A549 (cell line): Measurements from ENCODE around the gene SAP30L.

Experiments used
- CTCF ChIP-seq: fragments of >200 bp; sonication (Bioruptor Twin); formaldehyde crosslinking; IDR thresholded peaks from 3 replicates; pipeline ENCODE4 v1.5.1; 2016
- HDAC2 ChIP-seq: fragments of 200-600 bp; sonication (generic); IDR thresholded peaks from 2 replicates; pipeline ENCODE4 v1.6.1; 2016
- POLR2A ChIP-seq: IDR thresholded peaks from 2 replicates; pipeline ENCODE4 v1.6.1; 2012; ENCODE audit warnings: mild to moderate bottlenecking, low read length
- RAD21 ChIP-seq, 2 experiments: fragments of >200 bp in 1 of 2; sonication (Bioruptor Twin) in 1 of 2; formaldehyde crosslinking in 1 of 2; IDR thresholded peaks in 1 of 2; conservative IDR thresholded peaks in 1 of 2; 2 replicates in 1 of 2; 3 replicates in 1 of 2; pipeline ENCODE4 v1.6.1; 2012 to 2018; ENCODE audit warnings: inconsistent platforms in 1 of 2
- RCOR1 ChIP-seq: fragments of 150-350 bp; IDR thresholded peaks from 2 replicates; pipeline ENCODE4 v1.6.1; 2014; ENCODE audit warnings: antibody characterized with exemption, low read length, low read depth
- REST ChIP-seq: fragments of 200-600 bp; sonication (generic); IDR thresholded peaks from 2 replicates; pipeline ENCODE4 v1.6.1; 2016; ENCODE audit warnings: antibody characterized with exemption, mild to moderate bottlenecking, moderate library complexity
- RFX5 ChIP-seq: fragments of 450-650 bp; IDR thresholded peaks from 2 replicates; pipeline ENCODE4 v1.7.1; 2014; ENCODE audit warnings: antibody characterized with exemption, mild to moderate bottlenecking, moderate library complexity
- TF ChIP-seq, protein P1 (sequence below): fragments of 250-450 bp; sonication (Bioruptor Pico); IDR thresholded peaks from 2 replicates; pipeline ENCODE4 v1.5.0; 2021; ENCODE audit warnings: mild to moderate bottlenecking, moderate library complexity, borderline replicate concordance

- no peak for TF ChIP-seq CTCF
- no peak for TF ChIP-seq RAD21 (conservative IDR thresholded peaks at IDR 0.05 in 1 of 2, IDR thresholded peaks at IDR 0.05 in 1 of 2)
- TF ChIP-seq REST = no peak
- TF ChIP-seq, protein P1, sequence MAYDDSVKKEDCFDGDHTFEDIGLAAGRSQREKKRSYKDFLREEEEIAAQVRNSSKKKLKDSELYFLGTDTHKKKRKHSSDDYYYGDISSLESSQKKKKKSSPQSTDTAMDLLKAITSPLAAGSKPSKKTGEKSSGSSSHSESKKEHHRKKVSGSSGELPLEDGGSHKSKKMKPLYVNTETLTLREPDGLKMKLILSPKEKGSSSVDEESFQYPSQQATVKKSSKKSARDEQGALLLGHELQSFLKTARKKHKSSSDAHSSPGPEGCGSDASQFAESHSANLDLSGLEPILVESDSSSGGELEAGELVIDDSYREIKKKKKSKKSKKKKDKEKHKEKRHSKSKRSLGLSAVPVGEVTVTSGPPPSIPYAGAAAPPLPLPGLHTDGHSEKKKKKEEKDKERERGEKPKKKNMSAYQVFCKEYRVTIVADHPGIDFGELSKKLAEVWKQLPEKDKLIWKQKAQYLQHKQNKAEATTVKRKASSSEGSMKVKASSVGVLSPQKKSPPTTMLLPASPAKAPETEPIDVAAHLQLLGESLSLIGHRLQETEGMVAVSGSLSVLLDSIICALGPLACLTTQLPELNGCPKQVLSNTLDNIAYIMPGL = no peak
- TF ChIP-seq HDAC2 = no peak
- no peak for TF ChIP-seq POLR2A
- no peak for TF ChIP-seq RCOR1
- TF ChIP-seq RFX5 = no peak
Measured at GRCh38 chr5:154406826-154407225, 39.0 kb upstream of the SAP30L start.
